DMS 273 (cell line): ENCODE results near the gene IRX3.
"Not testable (repeated sequence)": the region's sequence is repeated elsewhere in the genome, so short reads cannot be mapped to it uniquely, and the experiment has no call there.

Source experiments
- DNase-seq: peaks from one replicate; lab custom pipeline; 2025; ENCODE audit not compliant: unreplicated experiment; lab: John Stamatoyannopoulos, UW

IRX3 gene

DNA sequence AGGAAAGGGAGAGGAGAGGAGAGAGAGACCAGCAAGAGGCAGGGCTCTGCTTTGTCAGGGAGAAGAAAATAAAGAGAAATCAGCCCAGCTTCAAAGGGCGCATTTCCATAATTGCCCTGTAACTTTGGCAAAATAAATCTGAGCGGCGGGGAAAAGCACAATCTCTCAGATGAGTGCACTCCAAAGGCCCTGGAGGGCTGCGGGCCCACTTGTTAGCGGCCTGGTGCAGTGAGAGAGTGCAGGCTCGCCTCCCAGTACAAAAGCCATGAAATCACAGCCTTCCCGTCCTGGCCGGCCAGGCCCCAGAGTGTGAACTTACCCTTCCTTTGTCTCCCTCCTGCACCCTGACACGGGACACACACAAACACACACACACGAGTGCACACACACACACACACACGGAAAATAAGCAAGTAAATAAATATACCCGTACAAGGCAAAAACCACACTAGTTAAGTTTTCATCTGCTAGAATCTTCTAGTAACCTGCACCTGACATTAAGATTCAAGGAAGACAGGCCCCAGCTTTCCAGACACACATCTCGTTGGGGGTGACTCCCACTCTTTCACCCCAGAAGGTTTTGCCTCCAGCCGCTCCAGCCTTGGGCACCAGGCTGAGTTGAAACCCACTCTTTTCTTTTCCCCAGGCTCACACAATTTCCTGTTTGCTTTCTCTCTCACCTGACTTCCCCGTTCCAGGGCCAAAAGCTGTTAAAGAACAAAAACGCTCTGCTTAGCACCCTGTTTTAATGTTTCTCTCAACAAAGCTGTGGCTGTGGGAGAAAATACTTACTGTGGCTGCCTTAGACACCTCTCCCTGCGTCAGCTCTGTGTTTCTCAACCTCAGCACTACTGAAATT is 8.5 kb downstream of the IRX3 start:
- DNase-seq: no peak

DNA sequence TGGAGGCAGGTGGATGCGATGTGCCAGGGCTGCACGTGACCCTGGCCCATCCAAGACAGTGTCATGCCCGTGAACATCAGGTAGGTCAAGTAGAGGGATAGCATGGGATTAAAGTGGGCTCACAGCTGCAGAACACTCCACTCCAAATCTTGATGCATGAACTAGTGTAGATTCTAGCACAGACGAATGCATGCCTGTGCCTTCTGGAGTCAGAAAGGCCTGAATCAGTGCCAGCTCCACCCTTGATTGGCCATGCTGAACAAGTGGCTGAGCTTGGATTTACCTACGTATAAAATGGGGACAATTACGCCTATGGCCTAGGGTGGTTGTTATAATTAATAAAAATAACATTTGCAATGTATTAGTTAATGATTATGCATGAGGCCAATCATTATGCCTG is 10.6 kb downstream of the IRX3 start:
- DNase-seq: no peak

GRCh38 chr16:54273566-54273965 is 13.0 kb downstream of the IRX3 start:
- no peak for DNase-seq

DNA sequence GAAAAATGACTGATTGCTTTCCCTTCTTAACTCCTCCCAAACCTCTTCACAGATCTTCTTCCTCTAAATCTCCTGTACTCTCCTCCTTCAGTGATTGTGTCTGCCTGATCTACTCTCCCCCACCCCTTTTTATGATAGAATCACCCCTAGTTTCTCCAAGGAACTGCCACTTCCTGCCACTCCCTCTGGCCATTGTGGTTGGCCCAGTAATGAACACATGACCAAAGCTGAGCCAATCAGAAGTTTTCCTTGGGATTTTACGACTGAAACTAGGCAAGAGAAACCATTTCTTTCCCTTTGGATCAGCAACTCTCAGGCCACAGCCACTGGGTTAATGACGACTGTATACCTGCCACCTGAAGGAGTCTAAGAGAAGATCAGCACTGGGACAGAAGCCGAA is 15.9 kb downstream of the IRX3 start:
- no peak for DNase-seq

- no peak for DNase-seq
Measured at GRCh38 chr16:54269461-54269860, 17.1 kb downstream of the IRX3 start.

- no peak for DNase-seq
Measured at GRCh38 chr16:54268766-54269165, 17.8 kb downstream of the IRX3 start.

GRCh38 chr16:54268340-54268739 is 18.2 kb downstream of the IRX3 start:
- no peak for DNase-seq

DNA sequence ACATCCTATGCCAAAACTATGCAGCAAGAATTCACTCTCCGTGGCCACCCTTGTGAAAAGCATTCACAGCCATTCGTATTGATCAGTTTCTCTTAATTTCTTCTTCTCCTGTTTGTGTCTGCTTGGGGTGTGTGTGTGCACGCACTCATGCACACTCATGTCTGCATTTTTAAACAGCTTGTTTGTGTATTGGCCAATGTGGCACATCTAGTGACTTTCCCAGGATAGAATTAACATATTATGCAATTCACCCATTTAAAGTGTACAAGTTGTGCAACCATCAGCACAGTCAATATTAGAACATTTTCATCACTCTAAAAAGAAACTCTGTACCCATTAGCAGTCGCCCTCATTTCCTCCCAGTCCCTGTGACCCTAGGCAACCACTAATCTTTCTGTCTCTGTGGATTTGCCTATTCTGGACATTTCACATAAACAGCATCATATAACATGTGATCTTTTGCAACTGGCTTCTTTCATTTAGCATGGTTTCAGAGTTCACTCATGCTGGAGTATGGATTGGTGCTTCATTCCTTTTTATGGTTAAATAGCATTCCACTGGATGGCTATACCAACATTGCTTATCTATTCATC is 20.1 kb downstream of the IRX3 start:
- DNase-seq: no peak

DNA sequence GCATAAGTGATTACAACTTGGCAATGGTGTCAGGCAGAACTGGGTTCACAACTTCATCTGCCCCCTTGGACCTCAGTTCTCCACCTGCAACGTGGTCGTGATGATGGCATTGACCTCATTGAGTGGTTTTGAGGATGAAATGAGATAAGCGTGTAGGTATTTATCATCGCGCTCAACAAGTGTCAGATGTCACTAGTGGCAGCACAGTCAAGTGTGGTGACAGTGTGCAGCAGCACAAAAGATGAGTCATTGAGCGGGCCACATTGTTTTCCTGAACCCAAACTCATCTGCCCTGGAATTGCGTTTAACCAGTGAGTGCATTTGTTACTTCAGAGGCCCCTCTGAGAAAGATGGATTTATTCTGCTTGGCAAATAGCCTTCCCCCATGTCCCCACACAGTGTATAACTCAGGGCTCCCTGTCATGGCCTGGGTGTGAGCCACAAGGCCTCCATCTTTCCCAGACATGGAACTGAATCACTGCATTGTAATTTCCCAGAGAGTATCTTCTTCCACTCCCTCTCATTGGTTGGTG is 20.9 kb downstream of the IRX3 start:
- no peak for DNase-seq

DNA sequence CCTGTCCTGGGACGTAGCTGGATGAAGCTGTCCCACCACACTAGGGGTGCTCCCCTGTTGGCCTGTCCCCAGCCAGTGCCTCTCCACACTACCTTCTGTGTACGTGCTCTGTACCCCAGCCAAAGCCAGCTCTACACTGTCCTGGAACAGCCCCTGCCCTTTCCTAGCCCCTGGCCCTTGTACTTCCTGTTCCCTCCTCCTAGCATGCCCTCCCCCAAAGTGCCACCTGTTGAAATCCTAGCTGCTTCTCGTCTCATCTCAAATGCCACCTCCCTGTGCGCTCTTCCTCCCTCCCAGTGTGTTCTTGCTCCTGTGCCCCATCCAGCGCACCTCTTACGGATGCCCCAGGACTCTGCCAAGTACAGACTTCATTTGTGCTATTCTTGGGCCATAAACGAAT is 33.5 kb downstream of the IRX3 start:
- DNase-seq: no peak

DNA sequence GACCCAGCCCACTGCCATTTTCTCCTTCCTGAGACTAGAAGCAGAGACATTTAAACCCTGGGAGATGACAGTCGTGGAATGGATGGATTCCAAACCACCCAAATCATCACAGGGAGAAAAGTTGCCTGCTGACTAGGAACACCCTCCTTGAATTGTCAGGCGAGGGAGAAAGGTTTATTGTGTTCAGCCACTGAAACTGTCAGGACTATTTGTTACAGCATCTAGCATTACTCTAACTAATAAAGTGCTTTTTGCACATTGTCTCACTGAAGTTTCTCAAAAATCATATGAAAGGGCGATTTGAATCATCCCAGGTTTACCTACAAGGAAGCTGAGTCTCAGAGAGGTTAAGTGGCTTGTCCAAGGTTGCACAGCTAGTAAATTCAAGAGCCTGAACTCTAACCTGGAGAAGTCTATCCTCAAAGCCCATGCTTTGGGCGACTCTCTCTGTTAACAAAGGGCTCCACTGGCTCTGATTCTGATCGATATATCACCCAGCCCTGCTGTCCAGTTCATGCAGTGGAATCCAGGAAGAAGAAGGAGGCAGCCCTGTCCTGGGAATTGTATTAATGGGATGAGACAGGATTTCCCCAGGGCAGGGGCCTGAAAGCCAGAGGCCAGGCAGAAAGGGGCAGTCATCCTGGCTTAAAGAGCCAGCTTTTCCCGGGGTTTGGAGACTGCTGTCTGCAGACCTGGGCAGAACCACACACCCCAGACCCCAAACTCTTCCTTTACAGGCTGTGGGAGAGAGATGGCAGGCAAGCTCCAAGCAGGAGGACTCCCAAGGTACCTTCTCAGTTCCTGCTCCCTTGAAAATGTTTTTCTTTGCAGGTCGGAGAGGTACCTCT is 37.5 kb downstream of the IRX3 start:
- no peak for DNase-seq

- DNase-seq: not testable (repeated sequence)
Measured at GRCh38 chr16:54247705-54248104, 38.9 kb downstream of the IRX3 start.

DNA sequence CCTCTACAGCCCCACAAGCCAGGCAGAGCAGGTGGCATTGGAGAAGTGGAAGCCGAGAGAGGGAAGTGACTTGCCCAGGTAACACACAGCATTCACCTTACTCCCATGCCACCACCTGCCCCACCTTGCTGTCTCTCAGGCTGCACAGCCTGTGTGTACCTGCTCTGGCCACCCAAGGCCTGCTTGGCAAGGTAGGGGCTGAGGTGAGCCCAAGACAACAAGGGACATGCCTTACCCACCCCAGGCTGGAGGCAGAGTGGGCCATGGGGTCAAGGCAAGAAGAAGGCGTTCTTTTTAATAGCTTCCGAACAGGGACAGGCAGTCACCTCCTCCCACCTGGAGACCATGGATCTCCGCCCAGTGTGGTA is 40.1 kb downstream of the IRX3 start:
- no peak for DNase-seq

GRCh38 chr16:54245788-54246453 is 40.7 kb downstream of the IRX3 start:
- DNase-seq: peak; percentile 8

DNA sequence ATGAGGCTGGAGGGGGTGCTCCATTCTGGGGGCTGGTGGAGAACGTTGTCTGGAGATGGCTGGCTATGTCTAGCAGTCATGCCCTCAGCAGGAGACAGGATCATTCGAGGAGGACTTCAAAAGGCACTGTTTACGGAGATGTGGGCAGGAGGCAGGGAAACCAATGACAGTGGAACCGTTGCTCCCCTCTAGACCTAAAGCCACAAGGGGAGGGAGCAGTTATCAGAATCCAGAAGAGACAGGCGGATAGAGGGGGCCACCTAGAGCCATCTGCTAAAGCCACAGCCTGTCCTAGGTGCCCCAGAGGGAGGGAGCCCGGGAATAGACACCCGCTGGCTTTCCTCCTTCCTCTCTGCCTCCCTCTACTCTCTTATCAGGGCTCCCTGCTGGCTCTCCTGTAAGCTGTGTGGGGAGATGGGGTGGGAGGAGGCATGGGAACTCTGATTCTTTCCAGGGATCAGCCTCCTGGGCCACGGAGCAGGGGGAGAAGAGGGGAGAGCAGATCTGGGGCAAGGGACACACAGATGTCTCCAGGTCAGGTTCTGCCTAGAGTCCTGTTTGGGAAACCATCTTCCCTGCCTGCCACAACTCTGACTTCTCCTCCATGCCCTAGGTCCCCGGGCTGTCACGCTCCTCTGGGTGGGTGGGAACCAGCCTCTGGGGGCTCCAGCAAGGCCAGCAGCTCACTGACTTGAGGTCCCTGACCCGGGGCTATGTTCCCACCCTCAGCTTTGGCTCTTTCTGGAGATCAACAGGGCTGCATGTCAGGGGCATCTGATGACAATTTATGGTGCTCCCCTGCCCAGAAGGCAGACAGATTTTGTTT is 42.3 kb downstream of the IRX3 start:
- DNase-seq: no peak

GRCh38 chr16:54243202-54243601 is 43.4 kb downstream of the IRX3 start:
- DNase-seq: no peak

- DNase-seq: peak; percentile 41
Measured at GRCh38 chr16:54242199-54242598, 44.4 kb downstream of the IRX3 start.

- no peak for DNase-seq
Measured at GRCh38 chr16:54241525-54241924, 45.1 kb downstream of the IRX3 start.

DNA sequence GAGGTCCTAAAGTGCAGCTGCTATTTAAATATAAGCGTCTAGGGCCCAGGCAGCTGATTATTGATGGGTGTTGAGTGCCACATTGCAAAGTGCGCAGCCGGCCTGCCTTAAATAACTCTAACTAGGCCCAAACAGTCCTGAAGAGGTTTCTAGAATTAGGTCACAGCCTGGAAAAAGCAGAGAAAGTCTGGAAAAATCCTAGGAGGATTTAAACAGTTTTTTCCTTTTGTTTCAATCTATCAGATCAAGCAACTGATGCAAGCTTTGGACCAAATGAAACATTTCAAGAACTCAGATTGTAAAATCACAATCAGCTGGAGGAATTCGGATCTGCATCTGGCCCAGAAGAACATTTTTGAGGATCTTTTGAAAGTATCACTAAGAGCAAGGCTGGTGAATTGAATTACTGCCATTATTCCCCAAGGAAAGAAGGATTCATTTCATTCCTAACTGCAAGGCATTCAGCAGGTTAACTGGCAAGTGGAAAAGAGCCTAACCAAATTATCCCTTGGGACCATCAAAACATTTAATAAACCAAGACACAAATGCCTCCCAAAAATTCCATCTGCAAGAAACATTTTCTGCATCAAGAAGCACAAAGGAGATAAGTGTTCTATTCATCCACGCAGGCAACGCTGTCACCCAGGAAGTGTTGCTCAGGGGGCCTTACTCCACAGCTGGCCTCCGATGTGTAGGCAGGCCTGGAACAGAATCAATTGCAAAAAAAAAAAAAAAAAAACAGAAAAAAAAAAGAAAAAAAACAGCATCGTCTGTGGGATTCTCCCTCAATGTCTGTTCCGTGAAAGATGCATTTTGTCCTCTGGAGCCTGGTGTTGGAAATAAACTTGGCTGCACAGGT is 46.1 kb downstream of the IRX3 start:
- no peak for DNase-seq
